GM19372 (cell line): ENCODE measurements around the gene LRRC49.

Source experiments
- ATAC-seq: cut with Tn5 transposase; IDR thresholded peaks from one replicate; pipeline ENCODE4 v1.9.1; 2021; ENCODE audit warnings: mild to moderate bottlenecking, low read depth, moderate library complexity; ENCODE audit not compliant: unreplicated experiment

LRRC49 gene

GRCh38 chr15:71048913-71049675, 156.5 kb downstream of the LRRC49 start:
- ATAC-seq: no peak

DNA sequence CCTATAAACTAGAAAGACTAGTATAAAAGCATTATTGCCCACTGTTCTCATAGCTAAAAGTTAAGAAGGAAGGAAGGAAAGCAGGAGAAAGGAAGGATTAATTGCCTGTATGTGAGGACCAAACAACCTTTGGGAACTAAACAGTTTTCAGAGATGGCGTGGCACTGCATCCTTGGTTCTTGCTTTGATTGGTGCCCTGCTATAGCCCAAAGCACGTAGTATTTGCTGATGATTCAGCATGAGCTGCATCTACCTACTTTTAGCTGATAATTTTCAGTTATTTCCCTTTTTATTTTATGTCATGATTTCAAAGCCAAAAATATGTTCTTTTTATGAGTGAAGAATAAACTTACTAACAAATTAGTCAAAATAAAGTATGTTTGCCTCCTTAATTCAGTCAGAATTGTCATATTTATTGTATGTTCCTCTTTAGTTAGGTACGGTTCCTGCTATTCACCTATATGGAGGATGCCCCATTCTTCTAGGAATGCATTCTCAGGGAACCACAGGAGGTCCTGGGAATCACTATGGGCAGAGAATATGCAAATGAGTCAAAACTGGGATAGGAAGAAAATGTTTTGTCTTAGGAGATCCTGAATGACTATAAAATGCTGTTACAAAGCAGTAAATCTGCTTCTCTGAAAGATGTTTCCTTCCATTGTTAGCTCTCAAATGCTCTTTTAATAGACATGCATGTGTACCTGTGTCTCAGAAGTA, 157.2 kb downstream of the LRRC49 start:
- no peak for ATAC-seq

DNA sequence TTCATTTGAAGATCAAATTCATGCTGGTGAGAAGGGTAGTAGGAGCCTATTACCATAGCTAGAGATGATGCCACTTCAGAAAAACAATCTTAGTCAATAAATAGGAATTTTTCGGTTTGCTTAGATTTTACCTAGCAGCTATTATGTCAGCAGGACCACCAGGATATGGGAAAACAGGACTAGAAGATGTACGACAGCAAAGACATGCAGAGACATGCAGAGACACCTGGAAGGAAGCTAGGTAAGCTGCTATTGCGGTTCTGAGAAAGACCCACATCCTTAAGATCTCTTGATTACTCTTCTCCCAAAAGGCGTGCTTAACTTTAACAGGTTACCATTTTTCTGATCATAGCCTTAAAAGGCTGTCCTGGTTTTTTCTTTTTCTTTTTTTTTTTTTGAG, 157.8 kb downstream of the LRRC49 start:
- no peak for ATAC-seq

DNA sequence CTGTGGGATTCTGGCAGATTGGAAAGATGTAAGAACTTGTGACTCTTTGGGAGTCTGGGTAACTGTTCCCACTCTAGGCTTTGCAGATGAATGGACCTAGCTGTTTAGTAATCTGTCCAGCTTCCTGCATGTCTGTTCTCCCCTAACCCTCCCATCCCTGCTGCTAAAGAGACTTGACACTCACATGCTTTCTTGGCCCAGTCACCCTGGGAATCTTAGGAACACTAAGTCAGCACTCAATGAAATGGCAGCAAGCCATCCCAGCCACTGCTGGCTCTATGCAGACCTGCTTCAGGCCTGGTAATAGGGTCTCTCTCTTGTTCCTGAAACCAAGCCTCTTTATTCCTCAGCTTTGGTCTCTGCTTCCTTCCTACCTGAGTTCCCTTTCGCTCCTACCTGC, 158.9 kb downstream of the LRRC49 start:
- ATAC-seq: no peak

DNA sequence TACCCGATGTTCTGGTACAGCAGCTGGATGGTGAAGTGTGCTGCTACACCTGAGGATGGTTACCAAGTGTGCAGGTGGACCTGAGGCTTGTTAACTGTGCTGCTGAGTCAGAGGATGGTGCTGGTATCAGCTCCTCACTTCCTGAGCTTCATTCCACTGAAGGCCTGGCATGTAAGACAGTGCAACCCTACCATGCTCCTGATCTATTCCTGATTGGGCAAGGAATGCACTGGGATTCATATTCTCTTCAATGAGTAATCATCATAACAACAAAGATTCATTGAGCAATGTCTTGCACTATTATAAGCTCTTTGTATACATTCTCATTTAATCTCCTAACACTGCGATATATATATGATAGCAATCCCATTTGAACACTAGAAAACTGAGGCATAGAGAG, 159.7 kb downstream of the LRRC49 start:
- ATAC-seq: no peak

- no peak for ATAC-seq
Measured at GRCh38 chr15:71054286-71054952, 161.8 kb downstream of the LRRC49 start.

- no peak for ATAC-seq
Measured at GRCh38 chr15:71055461-71055860, 162.8 kb downstream of the LRRC49 start.

GRCh38 chr15:71056111-71056510, 163.5 kb downstream of the LRRC49 start:
- no peak for ATAC-seq

GRCh38 chr15:71057143-71057542, 164.5 kb downstream of the LRRC49 start:
- ATAC-seq: no peak

DNA sequence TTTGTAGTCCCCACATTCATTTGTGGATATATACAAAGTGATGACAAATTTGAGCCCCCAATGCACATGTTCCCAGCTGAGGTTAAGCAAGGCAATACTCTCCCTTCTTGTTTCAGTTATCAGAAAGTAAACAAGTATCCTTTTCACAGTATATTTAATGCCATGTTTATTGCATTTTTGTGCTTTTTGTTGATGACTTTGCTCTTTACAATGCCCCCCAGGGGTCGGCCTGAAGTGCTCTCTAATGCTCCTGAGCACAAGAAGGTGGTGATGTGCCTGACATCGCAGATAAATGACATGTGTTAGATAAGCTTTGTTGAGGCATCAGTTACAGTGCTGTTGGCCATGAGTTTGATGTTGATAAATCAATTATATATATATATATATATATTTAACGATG, 165.0 kb downstream of the LRRC49 start:
- no peak for ATAC-seq

DNA sequence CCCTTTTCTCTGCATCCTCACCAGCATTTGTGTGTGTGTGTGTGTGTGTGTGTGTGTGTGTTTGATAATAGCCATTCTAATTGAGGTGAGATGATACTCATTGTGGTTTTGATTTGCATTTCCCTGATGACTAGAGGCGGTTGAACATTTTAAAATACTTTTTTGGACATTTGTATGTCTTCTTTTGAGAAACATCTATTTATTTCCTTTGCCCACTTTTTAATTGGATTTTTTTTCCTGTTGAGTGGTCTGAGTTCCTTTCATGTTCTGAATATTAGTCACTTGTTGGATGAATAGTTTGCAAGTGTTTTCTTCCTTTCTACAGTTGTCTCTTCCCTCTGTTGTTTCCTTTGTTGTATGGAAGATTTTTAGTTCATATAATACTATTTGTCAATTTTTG, 168.4 kb downstream of the LRRC49 start:
- ATAC-seq: no peak

GRCh38 chr15:71066983-71067382, 174.4 kb downstream of the LRRC49 start:
- ATAC-seq: no peak

- ATAC-seq: no peak
Measured at GRCh38 chr15:71069693-71070092, 177.1 kb downstream of the LRRC49 start.

DNA sequence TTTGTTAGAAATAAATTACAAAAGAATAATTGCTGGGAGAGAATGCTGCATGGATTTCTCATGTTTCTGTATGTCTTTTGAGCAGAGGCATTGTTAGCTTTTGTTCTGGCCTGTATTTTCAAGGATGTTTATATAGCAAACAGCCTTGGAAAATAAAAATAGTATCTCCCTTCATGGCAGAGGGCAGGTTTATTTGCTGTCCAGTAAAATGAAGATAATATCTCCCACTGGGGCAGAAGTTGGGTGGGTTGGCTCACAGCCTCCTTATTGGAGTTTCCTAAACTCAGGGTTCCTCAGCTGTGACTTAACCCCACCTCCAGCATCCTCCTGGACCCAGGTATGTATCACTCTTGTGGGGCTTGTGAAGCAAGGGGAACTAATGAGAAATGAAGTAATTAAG, 178.9 kb downstream of the LRRC49 start:
- ATAC-seq: no peak

GRCh38 chr15:71072423-71072822, 179.8 kb downstream of the LRRC49 start:
- ATAC-seq: no peak

DNA sequence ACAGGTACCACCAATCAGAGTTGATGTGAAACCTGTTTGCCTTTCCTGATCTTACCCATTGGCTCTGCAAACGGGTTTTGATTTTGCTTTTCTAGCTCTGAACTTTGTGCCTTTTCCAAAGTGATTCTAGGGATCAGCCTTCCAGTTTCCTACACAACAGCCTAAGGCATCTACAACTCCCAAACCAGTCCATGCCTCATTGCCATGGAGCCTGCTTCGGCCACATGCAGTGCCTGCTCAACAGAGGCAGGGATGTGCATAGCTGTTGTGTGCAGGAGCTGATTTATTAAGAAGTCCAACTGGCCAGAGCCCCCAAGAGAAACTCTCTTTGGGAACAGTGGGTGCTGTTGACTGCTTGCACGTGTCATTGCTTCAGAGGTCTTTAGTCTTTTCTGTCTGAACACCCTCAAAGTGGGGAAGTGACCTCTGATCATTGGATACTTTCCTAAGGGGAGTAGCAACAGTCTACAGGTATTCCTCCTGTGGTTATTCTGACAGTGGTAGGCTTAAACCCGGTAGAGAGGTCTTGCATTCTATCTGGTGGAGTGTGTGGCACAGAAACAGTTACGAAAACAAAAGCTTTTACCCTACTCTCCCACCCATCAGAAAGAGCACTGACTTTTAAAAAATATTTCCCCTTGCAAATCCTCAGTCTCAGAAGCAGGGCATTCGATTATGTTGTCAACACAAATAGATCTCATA, 186.0 kb downstream of the LRRC49 start:
- ATAC-seq: no peak

DNA sequence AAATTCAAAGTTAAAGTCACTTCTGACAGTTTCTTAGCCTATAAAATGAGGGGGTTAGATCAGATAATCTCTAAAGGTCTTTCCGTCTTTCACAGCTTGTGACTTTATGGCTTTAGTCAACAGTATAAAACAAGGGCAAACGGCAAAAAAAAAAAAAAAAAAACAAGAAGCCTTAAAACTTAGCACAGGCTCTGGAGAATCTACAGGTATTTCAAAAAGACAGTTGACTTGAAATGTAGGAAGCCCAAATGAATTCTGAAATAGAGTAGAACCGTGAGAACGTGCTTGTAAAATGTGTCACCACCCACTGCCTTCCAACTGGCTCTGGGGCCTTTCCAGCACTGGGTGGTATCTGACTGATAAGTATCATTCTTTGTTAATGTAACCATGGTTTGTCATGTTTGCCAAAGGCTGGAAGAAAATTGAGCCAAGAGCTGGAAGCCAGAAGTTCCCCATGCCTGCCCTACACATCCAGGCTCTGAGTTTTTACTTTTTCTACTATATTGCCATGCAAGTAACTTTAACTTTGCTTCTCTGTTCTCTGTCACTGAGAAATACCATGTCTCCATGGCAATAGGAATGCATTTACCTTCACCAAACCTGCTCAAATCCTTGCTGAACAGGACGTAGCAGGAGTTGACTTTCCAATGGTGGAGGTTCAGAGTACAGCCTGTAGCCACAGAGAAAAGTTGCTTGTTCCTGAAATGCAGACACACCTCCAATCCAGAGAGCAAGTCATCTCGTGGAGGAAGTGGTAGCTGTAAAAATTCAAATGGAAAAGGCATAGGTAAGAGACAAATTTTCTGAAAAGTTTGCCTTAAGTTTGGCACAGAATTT, 186.8 kb downstream of the LRRC49 start:
- no peak for ATAC-seq

DNA sequence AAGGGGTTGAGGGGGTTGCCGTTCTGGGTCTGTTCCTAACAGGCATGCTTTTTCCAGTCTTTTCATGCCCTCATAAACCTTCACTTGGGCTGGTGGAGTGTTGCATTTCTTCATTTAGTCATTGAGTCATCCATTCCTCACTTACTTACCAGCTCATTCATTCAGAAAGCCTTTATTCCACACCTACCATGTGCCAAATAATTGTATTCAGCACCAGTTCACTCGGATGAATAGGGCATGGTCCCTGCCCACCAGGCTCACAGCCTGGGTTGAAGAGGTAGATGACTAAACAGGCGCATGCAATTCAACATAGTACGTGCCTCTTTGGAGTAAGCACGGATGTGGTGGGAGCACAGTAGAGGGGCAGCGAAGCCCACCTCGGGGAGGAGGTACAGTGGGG, 187.5 kb downstream of the LRRC49 start:
- no peak for ATAC-seq

DNA sequence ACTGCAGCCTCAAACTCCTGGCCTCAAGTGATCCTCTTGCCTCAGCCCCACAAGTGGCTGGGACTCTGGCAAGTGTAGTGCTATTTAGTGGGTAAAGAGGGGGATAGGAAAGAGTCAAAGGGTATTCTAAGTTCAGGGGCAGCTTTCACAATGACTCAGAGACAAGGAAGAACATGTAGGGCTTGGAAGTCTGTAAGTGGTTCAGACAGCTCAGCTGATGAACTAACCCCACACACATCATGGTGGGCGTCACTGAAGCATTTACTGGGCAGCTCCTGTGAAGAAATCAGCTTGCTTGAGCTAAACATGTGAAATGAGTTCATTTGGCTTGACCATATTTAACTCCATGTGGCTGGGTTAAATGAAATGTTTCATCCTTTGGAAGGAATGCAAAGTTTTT, 188.1 kb downstream of the LRRC49 start:
- no peak for ATAC-seq

- ATAC-seq: no peak
Measured at GRCh38 chr15:71082803-71083202, 190.2 kb downstream of the LRRC49 start.
